HepG2 (cell line): ENCODE measurements around the gene COMT. TPM values are rescaled to one million over a fixed set of nuclear protein-coding genes. Genes with fewer than 3 reads are reported as not detected.

Source experiments
- AFF4 ChIP-seq: sonication (generic); formaldehyde crosslinking; IDR thresholded peaks from 2 replicates; pipeline ENCODE4 v1.4.0; 2020; ENCODE audit warnings: missing genetic modification reagents
- DNMT1 ChIP-seq: sonication (generic); formaldehyde crosslinking; IDR thresholded peaks from 2 replicates; pipeline ENCODE4 v1.5.1; 2020; ENCODE audit warnings: mild to moderate bottlenecking, missing genetic modification reagents
- E2F1 ChIP-seq: sonication (generic); formaldehyde crosslinking; IDR thresholded peaks from 2 replicates; pipeline ENCODE4 v1.5.0; 2020; ENCODE audit warnings: missing genetic modification reagents
- GLMP ChIP-seq: sonication (generic); formaldehyde crosslinking; IDR thresholded peaks from 2 replicates; pipeline ENCODE4 v1.9.0; 2021; ENCODE audit warnings: missing genetic modification reagents, mild to moderate bottlenecking, borderline replicate concordance
- ISL2 ChIP-seq: sonication (generic); formaldehyde crosslinking; IDR thresholded peaks from 2 replicates; pipeline ENCODE4 v1.5.0; 2020; ENCODE audit warnings: missing genetic modification reagents
- NR2C2 ChIP-seq: sonication (generic); formaldehyde crosslinking; IDR thresholded peaks from 2 replicates; pipeline ENCODE4 v1.4.0; 2020; ENCODE audit warnings: missing genetic modification reagents, mild to moderate bottlenecking, moderate library complexity, borderline replicate concordance
- PAF1 ChIP-seq: IDR thresholded peaks from 2 replicates; pipeline ENCODE4 v1.6.1; 2016; ENCODE audit warnings: missing genetic modification reagents, missing compliant biosample characterization
- PITX1 ChIP-seq: sonication (generic); formaldehyde crosslinking; IDR thresholded peaks from 2 replicates; pipeline ENCODE4 v1.5.1; 2020; ENCODE audit warnings: mild to moderate bottlenecking, missing genetic modification reagents
- REPIN1 ChIP-seq: sonication (generic); formaldehyde crosslinking; IDR thresholded peaks from 2 replicates; pipeline ENCODE4 v1.8.0; 2022; ENCODE audit warnings: missing genetic modification reagents, low read depth, mild to moderate bottlenecking, borderline replicate concordance
- RORA ChIP-seq: sonication (generic); formaldehyde crosslinking; IDR thresholded peaks from 2 replicates; pipeline ENCODE4 v1.5.0; 2020; ENCODE audit warnings: mild to moderate bottlenecking, missing genetic modification reagents, moderate library complexity
- XRCC5 ChIP-seq: fragments of 200-400 bp; formaldehyde crosslinking; optimal IDR thresholded peaks from 2 replicates; pipeline ENCODE3; 2017; ENCODE audit warnings: mild to moderate bottlenecking, low read length
- ZNF10 ChIP-seq: sonication (generic); formaldehyde crosslinking; IDR thresholded peaks from 2 replicates; pipeline ENCODE4 v1.4.0; 2020; ENCODE audit warnings: mild to moderate bottlenecking, low read depth, missing genetic modification reagents, borderline replicate concordance
- ZNF160 ChIP-seq: sonication (generic); formaldehyde crosslinking; IDR thresholded peaks from 2 replicates; pipeline ENCODE4 v1.8.0; 2022; ENCODE audit warnings: mild to moderate bottlenecking, inconsistent platforms, missing genetic modification reagents
- ZNF512 ChIP-seq: sonication (generic); formaldehyde crosslinking; IDR thresholded peaks from 2 replicates; pipeline ENCODE4 v1.4.0; 2020; ENCODE audit warnings: mild to moderate bottlenecking, missing genetic modification reagents
- ZNF550 ChIP-seq: sonication (generic); formaldehyde crosslinking; IDR thresholded peaks from 2 replicates; pipeline ENCODE4 v1.4.0; 2020; ENCODE audit warnings: mild to moderate bottlenecking, missing genetic modification reagents, borderline replicate concordance
- ZNF782 ChIP-seq: sonication (generic); formaldehyde crosslinking; IDR thresholded peaks from 2 replicates; pipeline ENCODE4 v1.4.0; 2020; ENCODE audit warnings: missing genetic modification reagents, mild to moderate bottlenecking, borderline replicate concordance
- polyA plus RNA-seq, 8 experiments: library from polyadenylated mRNA; depleted of rRNA in 3 of 8; stranded (reverse) in 7 of 8; unstranded in 1 of 8; fragments of >200 nt; fragmentation: Illumina TruSeq in 4 of 8; extraction: Trizol in 4 of 8; gene quantifications; 2 replicates each; pipeline versions ENCODE4 v1.2.1 to v1.2.3, GENCODE V29; 2011 to 2016; ENCODE audit warnings: low read depth in 4 of 8, missing spikeins in 1 of 8, mixed read lengths in 1 of 8; ENCODE audit not compliant: insufficient read depth in 1 of 8
- total RNA-seq, 5 experiments: library from RNA; depleted of rRNA; stranded (reverse); fragments of >200 nt; fragmentation: Illumina TruSeq; extraction: Trizol; gene quantifications; 2 replicates each; pipeline ENCODE4 v1.2.3, GENCODE V29; 2016; ENCODE audit warnings: low read depth in 1 of 5

The COMT gene
- total and polyA plus RNA-seq, 2 of the 13 experiments (the other 11 are each of a cell fraction or from before 2014, with no cell fraction given), result 156 to 162 TPM

GRCh38 chr22:19962246-19962908, 20.8 kb downstream of the COMT start (continued):
- no peak for TF ChIP-seq AFF4 (CRISPR knock-in tag)
- no peak for TF ChIP-seq ISL2 (CRISPR knock-in tag)
- no peak for TF ChIP-seq DNMT1 (CRISPR knock-in tag)
- no peak for TF ChIP-seq RORA (CRISPR knock-in tag)
- no peak for TF ChIP-seq ZNF10
- TF ChIP-seq ZNF512 (CRISPR knock-in tag), result no peak
- no peak for TF ChIP-seq ZNF160
- TF ChIP-seq ZNF550 (CRISPR knock-in tag), result no peak
- TF ChIP-seq E2F1 (CRISPR knock-in tag), result no peak
- no peak for TF ChIP-seq PITX1 (CRISPR knock-in tag)
- TF ChIP-seq NR2C2 (CRISPR knock-in tag), result no peak
- TF ChIP-seq REPIN1, result no peak
- TF ChIP-seq GLMP (CRISPR knock-in tag), result no peak
- peak; percentile 41 for TF ChIP-seq XRCC5
- TF ChIP-seq ZNF782 (CRISPR knock-in tag), result no peak
- no peak for TF ChIP-seq PAF1 (CRISPR knock-in tag)
